IMR-90 (cell line): Measurements from ENCODE around the gene ZFAND6. TPM values are rescaled to one million over a fixed set of nuclear protein-coding genes. Genes with fewer than 3 reads are reported as not detected.

Experiments
- ATAC-seq: fragments of 200-7000 bp; cut with Tn5 transposase; 2 replicates; pipeline ENCODE4 v1.9.1; 2020; ENCODE audit warnings: low read depth, mild to moderate bottlenecking, moderate library complexity
- BruUV-seq: library from RNA; stranded (reverse); fragments of 400-500 nt; replicated peaks from 2 replicates; lab custom pipeline; 2021; lab: Mats Ljungman, UMichigan
- CTCF ChIA-PET: fragments of 300-600 bp; formaldehyde crosslinking; extraction: SDS; loops from one replicate; lab custom pipeline; 2021; ENCODE audit warnings: antibody characterized with exemption; lab: Yijun Ruan, JAX
- POLR2A ChIA-PET: fragments of 300-600 bp; sonication (Branson Sonifier 250); formaldehyde crosslinking; loops from one replicate; lab custom pipeline; 2022; ENCODE audit warnings: antibody characterized with exemption; ENCODE audit not compliant: unreplicated experiment; lab: Charles Lee
- DNase-seq: peaks from one replicate; pipeline ENCODE4 v3.0.0; 2013
- H2AFZ ChIP-seq: replicated peaks from 2 replicates; pipeline ENCODE3; 2013; ENCODE audit warnings: low read length, mild to moderate bottlenecking; ENCODE audit not compliant: poor library complexity
- H2AK5ac ChIP-seq: 2 replicates; pipeline ENCODE4 v1.6.1; 2013; ENCODE audit warnings: low read depth, low read length, inconsistent platforms
- H2AK9ac ChIP-seq: replicated peaks from 2 replicates; pipeline ENCODE3; 2013; ENCODE audit warnings: mild to moderate bottlenecking, low read depth, low read length, moderate library complexity; ENCODE audit not compliant: poor library complexity
- H2BK120ac ChIP-seq: 2 replicates; pipeline ENCODE4 v1.6.1; 2013; ENCODE audit warnings: low read depth, low read length, inconsistent platforms
- H2BK15ac ChIP-seq: 3 replicates; pipeline ENCODE4 v1.6.1; 2013; ENCODE audit warnings: low read depth, low read length, inconsistent platforms
- H2BK20ac ChIP-seq: 2 replicates; pipeline ENCODE4 v1.6.1; 2013; ENCODE audit warnings: low read depth, mild to moderate bottlenecking, inconsistent platforms, low read length, moderate library complexity
- H2BK5ac ChIP-seq: 2 replicates; pipeline ENCODE4 v1.6.1; 2013; ENCODE audit warnings: mild to moderate bottlenecking, low read depth, low read length, inconsistent platforms; ENCODE audit not compliant: poor library complexity, severe bottlenecking
- H3K14ac ChIP-seq: replicated peaks from 2 replicates; pipeline ENCODE4 v1.6.1; 2013; ENCODE audit warnings: low read depth, low read length, inconsistent platforms
- H3K18ac ChIP-seq: 2 replicates; pipeline ENCODE4 v1.6.1; 2013; ENCODE audit warnings: low read depth, low read length, control low read depth
- H3K23ac ChIP-seq: 2 replicates; pipeline ENCODE4 v1.6.1; 2013; ENCODE audit warnings: low read depth, low read length, inconsistent platforms
- H3K27ac ChIP-seq: 2 replicates; pipeline ENCODE4 v1.5.1; 2013; ENCODE audit warnings: mild to moderate bottlenecking, control low read depth, low read length; ENCODE audit not compliant: insufficient read depth
- H3K27me3 ChIP-seq: 2 replicates; pipeline ENCODE4 v1.6.1; 2013; ENCODE audit warnings: low read length; ENCODE audit not compliant: control insufficient read depth, insufficient read depth
- H3K36me3 ChIP-seq: 2 replicates; pipeline ENCODE4 v1.6.1; 2013; ENCODE audit warnings: low read length, mixed read lengths; ENCODE audit not compliant: control insufficient read depth, insufficient read depth
- H3K4ac ChIP-seq: 2 replicates; pipeline ENCODE4 v1.6.1; 2013; ENCODE audit warnings: low read depth, low read length, inconsistent platforms
- H3K4me1 ChIP-seq: 2 replicates; pipeline ENCODE4 v1.6.1; 2013; ENCODE audit warnings: low read length, mixed read lengths; ENCODE audit not compliant: control insufficient read depth, insufficient read depth
- H3K4me2 ChIP-seq: 2 replicates; pipeline ENCODE4 v1.6.1; 2013; ENCODE audit warnings: low read depth, mild to moderate bottlenecking, control low read depth, low read length, moderate library complexity
- H3K4me3 ChIP-seq: 2 replicates; pipeline ENCODE4 v1.5.1; 2013; ENCODE audit warnings: low read depth, mild to moderate bottlenecking, control low read depth, low read length, moderate library complexity; ENCODE audit not compliant: insufficient read depth
- H3K56ac ChIP-seq: 2 replicates; pipeline ENCODE4 v1.6.1; 2013; ENCODE audit warnings: low read length, inconsistent platforms; ENCODE audit not compliant: insufficient read depth; ENCODE audit errors: extremely low read depth
- H3K79me1 ChIP-seq, 2 experiments: 2 replicates each; pipeline ENCODE4 v1.6.1; 2013; ENCODE audit warnings: low read length in 2 of 2, inconsistent platforms in 1 of 2, low read depth in 1 of 2
- H3K9ac ChIP-seq: 2 replicates; pipeline ENCODE4 v1.6.1; 2013; ENCODE audit warnings: low read depth, low read length, control low read depth
- H3K9me1 ChIP-seq: 2 replicates; pipeline ENCODE4 v1.6.1; 2013; ENCODE audit warnings: low read length, inconsistent platforms; ENCODE audit not compliant: insufficient read depth
- H3K9me3 ChIP-seq: 2 replicates; pipeline ENCODE4 v1.6.1; 2013; ENCODE audit warnings: low read length; ENCODE audit not compliant: control insufficient read depth, insufficient read depth
- H4K20me1 ChIP-seq: 2 replicates; pipeline ENCODE4 v1.6.1; 2013; ENCODE audit warnings: low read length, inconsistent platforms; ENCODE audit not compliant: insufficient read depth
- H4K5ac ChIP-seq: 2 replicates; pipeline ENCODE4 v1.6.1; 2013; ENCODE audit warnings: mild to moderate bottlenecking, low read depth, low read length, control low read depth
- H4K8ac ChIP-seq, 2 experiments: 2 replicates each; pipeline ENCODE4 v1.6.1; 2013; ENCODE audit warnings: low read depth in 2 of 2, low read length in 2 of 2, control low read depth in 1 of 2, inconsistent platforms in 1 of 2
- H4K91ac ChIP-seq: 2 replicates; pipeline ENCODE4 v1.6.1; 2013; ENCODE audit warnings: low read depth, low read length, inconsistent platforms; ENCODE audit not compliant: insufficient read depth
- RAD21 ChIP-seq: IDR thresholded peaks from 2 replicates; pipeline ENCODE4 v1.6.1; 2012; ENCODE audit warnings: low read length, improper control_type of control experiment
- WGBS, 2 experiments: methylation state at CpG; one replicate each; pipeline versions ENCODE4 v1.1.5 to v1.1.7; 2013; ENCODE audit warnings: missing lambda C conversion rate in 2 of 2; ENCODE audit not compliant: insufficient read length in 1 of 2; ENCODE audit errors: extremely low coverage in 2 of 2; 5-methylcytosine and 5-hydroxymethylcytosine counted together
- dilution Hi-C: fragments of 300-500 bp; cut with HindIII; formaldehyde crosslinking; loops from one replicate; pipeline ENCODE4 v1.14.3; 2018; ENCODE audit warnings: low sequenced_read_pairs; ENCODE audit not compliant: unreplicated experiment
- in situ Hi-C: fragments of 300-500 bp; cut with MboI; formaldehyde crosslinking; loops from 3 replicates; pipeline ENCODE4 v1.14.3; 2019; ENCODE audit warnings: low sequenced_read_pairs, inconsistent platforms, mixed read lengths
- intact Hi-C: fragments of 100-400 bp; cut with micrococcal nuclease; formaldehyde crosslinking; loops from 2 replicates; pipeline ENCODE4 v1.10.0; 2022
- polyA plus RNA-seq, 3 experiments: library from polyadenylated mRNA; depleted of rRNA; stranded (reverse); fragments of >200 nt; gene quantifications; 2 replicates each; pipeline ENCODE4 v1.2.3, GENCODE V29; 2012; ENCODE audit warnings: low replicate concordance in 1 of 3
- total RNA-seq: library from RNA; depleted of rRNA; stranded (reverse); fragments of >200 nt; gene quantifications from 2 replicates; pipeline ENCODE4 v1.2.3, GENCODE V29; 2012
- TF ChIP-seq, protein P1 (sequence below): fragments of 150-350 bp; IDR thresholded peaks from 2 replicates; pipeline ENCODE4 v1.6.1; 2016; ENCODE audit warnings: low read depth, mild to moderate bottlenecking, low read length, moderate library complexity, borderline replicate concordance

Gene ZFAND6
- total and polyA plus RNA-seq, 2 of the 4 experiments (the other 2 are of a cell fraction) = 77.5 to 96.4 TPM

DNA sequence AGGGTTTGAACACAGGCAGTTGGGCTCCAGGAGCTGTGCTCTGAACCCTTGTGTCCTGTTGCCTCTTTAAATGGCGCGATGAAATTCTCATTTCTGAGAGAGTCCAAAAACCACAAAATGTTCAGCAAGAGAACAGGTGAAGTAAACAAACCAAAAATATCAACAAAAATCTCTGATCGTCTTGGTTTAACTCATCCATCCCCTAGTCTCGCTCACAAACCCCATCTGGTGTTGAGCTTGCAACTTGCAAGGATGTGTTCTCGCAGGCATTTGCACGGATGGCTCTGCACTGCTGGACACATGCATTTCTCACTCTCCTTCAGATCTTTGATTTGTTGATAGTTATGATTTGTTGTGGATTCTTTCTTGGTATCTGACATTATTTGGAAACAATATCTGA lies 124.4 kb downstream of the ZFAND6 start:
- Histone ChIP-seq H3K9ac (no peak overlapping the region), H2BK5ac (no peak overlapping the region), H3K36me3 (peaks cover 42% of the 10 kb centered on the region), H4K5ac (no peak overlapping the region), H3K4me2 (no peak overlapping the region), H3K56ac (no peak overlapping the region), H3K14ac (no peak overlapping the region), H2AK5ac (no peak overlapping the region), H3K4ac (no peak overlapping the region), H3K27ac (no peak overlapping the region), H3K9me3 (no peaks in the 10 kb centered on the region), H3K23ac (no peak overlapping the region), H4K91ac (no peak overlapping the region), H3K4me3 (no peak overlapping the region), H3K9me1 (peaks cover 36% of the 10 kb centered on the region), H3K79me1 (peaks cover 3 to 7% of the 10 kb centered on the region in 2 experiments), H3K27me3 (no peaks in the 10 kb centered on the region), H4K8ac (no peak overlapping the region), H2AFZ (no peak overlapping the region), H2BK15ac (no peak overlapping the region), H2BK20ac (no peak overlapping the region), H3K4me1 (peaks cover 13% of the 10 kb centered on the region), H2BK120ac (no peak overlapping the region), H2AK9ac (no peak overlapping the region), H4K20me1 (no peaks in the 10 kb centered on the region), H3K18ac (no peak overlapping the region)
- TF ChIP-seq, protein P1, sequence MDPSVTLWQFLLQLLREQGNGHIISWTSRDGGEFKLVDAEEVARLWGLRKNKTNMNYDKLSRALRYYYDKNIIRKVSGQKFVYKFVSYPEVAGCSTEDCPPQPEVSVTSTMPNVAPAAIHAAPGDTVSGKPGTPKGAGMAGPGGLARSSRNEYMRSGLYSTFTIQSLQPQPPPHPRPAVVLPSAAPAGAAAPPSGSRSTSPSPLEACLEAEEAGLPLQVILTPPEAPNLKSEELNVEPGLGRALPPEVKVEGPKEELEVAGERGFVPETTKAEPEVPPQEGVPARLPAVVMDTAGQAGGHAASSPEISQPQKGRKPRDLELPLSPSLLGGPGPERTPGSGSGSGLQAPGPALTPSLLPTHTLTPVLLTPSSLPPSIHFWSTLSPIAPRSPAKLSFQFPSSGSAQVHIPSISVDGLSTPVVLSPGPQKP = no peak
- peak; percentile 33; the same call in 1 of the 2 replicates for TF ChIP-seq RAD21
- ChIA-PET CTCF (no interaction called here), POLR2A (no interaction called here)
- 100% methylated on average over 2 of the region's 6 CpGs; no CpG with 5 or more reads in 1 of the 2 experiments for WGBS, 2 experiments
- no peak for ATAC-seq
- intact Hi-C loops = loop anchor here (2.0 kb wide), 1 partner anchor 595 kb away; the partner anchor contains the start of gene CEMIP
- in situ Hi-C loops = no loop called here
- DNase-seq = peak; percentile 13
- dilution Hi-C loops = no loop called here
- BruUV-seq = no TSS peak
